ENCODE data around the gene CDH23.
"Not testable (repeated sequence)": the region's sequence is repeated elsewhere in the genome, so short reads cannot be mapped to it uniquely, and the experiment has no call there.

The CDH23 gene

GRCh38 chr10:71396711-71397295, at the start of gene CDH23:
CDH23 (plus strand) TSS chr10:71396920; CDS start chr10:71439832, 42,912 bp downstream.
- in situ Hi-C loops (cut with MboI; ENCODE audit: low sequenced_read_pairs) = no loop called here

GRCh38 chr10:71347587-71348395, 48.9 kb upstream of the CDH23 start:
- in situ Hi-C loops (cut with MboI; ENCODE audit: low sequenced_read_pairs) = no loop called here

- in situ Hi-C loops (cut with MboI; ENCODE audit: low sequenced_read_pairs) = no loop called here
Observed at GRCh38 chr10:71348850-71349249, 47.9 kb upstream of the CDH23 start.

- in situ Hi-C loops (cut with MboI; ENCODE audit: low sequenced_read_pairs) = no loop called here
Observed at GRCh38 chr10:71349406-71349805, 47.3 kb upstream of the CDH23 start.

GRCh38 chr10:71351087-71351486, 45.6 kb upstream of the CDH23 start:
- in situ Hi-C loops (cut with MboI; ENCODE audit: low sequenced_read_pairs) = no loop called here

- in situ Hi-C loops (cut with MboI; ENCODE audit: low sequenced_read_pairs) = no loop called here
Observed at GRCh38 chr10:71351628-71352319, 44.9 kb upstream of the CDH23 start.

- in situ Hi-C loops (cut with MboI; ENCODE audit: low sequenced_read_pairs) = no loop called here
Observed at GRCh38 chr10:71353639-71354038, 43.1 kb upstream of the CDH23 start.

- in situ Hi-C loops (cut with MboI; ENCODE audit: low sequenced_read_pairs) = no loop called here
Observed at GRCh38 chr10:71354776-71355175, 41.9 kb upstream of the CDH23 start.

GRCh38 chr10:71355886-71356285, 40.8 kb upstream of the CDH23 start:
- in situ Hi-C loops (cut with MboI; ENCODE audit: low sequenced_read_pairs) = no loop called here

GRCh38 chr10:71357792-71358265, 38.9 kb upstream of the CDH23 start:
- in situ Hi-C loops (cut with MboI; ENCODE audit: low sequenced_read_pairs) = no loop called here

- in situ Hi-C loops (cut with MboI; ENCODE audit: low sequenced_read_pairs) = no loop called here
Observed at GRCh38 chr10:71358277-71358676, 38.4 kb upstream of the CDH23 start.

GRCh38 chr10:71358906-71359305, 37.8 kb upstream of the CDH23 start:
- in situ Hi-C loops (cut with MboI; ENCODE audit: low sequenced_read_pairs) = not testable (repeated sequence)

- in situ Hi-C loops (cut with MboI; ENCODE audit: low sequenced_read_pairs) = no loop called here
Observed at GRCh38 chr10:71359364-71360046, 37.2 kb upstream of the CDH23 start.

GRCh38 chr10:71360735-71361134, 36.0 kb upstream of the CDH23 start:
- in situ Hi-C loops (cut with MboI; ENCODE audit: low sequenced_read_pairs) = no loop called here

GRCh38 chr10:71361581-71361980, 35.1 kb upstream of the CDH23 start:
- in situ Hi-C loops (cut with MboI; ENCODE audit: low sequenced_read_pairs) = no loop called here

- in situ Hi-C loops (cut with MboI; ENCODE audit: low sequenced_read_pairs) = no loop called here
Observed at GRCh38 chr10:71362141-71362540, 34.6 kb upstream of the CDH23 start.

GRCh38 chr10:71363936-71364335, 32.8 kb upstream of the CDH23 start:
- in situ Hi-C loops (cut with MboI; ENCODE audit: low sequenced_read_pairs) = no loop called here

GRCh38 chr10:71365366-71365765, 31.4 kb upstream of the CDH23 start:
- in situ Hi-C loops (cut with MboI; ENCODE audit: low sequenced_read_pairs) = no loop called here

GRCh38 chr10:71366690-71367089, 30.0 kb upstream of the CDH23 start:
- in situ Hi-C loops (cut with MboI; ENCODE audit: low sequenced_read_pairs) = no loop called here

GRCh38 chr10:71367271-71367670, 29.4 kb upstream of the CDH23 start:
- in situ Hi-C loops (cut with MboI; ENCODE audit: low sequenced_read_pairs) = no loop called here

GRCh38 chr10:71368176-71368575, 28.5 kb upstream of the CDH23 start:
- in situ Hi-C loops (cut with MboI; ENCODE audit: low sequenced_read_pairs) = no loop called here
